CD14-positive monocyte (primary cell): ENCODE results near the gene HOXB13. TPM values are rescaled to one million over a fixed set of nuclear protein-coding genes. Genes with fewer than 3 reads are reported as not detected.

Experiments
- DNase-seq, 3 donors: peaks; one replicate each; pipeline ENCODE4 v3.0.0-alpha.2; 2011 to 2022
- H2AFZ ChIP-seq: 2 replicates; pipeline ENCODE4 v1.6.0; 2012; ENCODE audit warnings: mild to moderate bottlenecking, low read depth, low read length, inconsistent platforms; ENCODE audit not compliant: insufficient read depth, poor library complexity, severe bottlenecking
- H3K27ac ChIP-seq, 2 donors: 1 replicate in 1 of 2; 2 replicates in 1 of 2; pipeline ENCODE4 v1.5.1; 2012 to 2013; ENCODE audit warnings: low read length in 2 of 2, control low read depth in 1 of 2, inconsistent platforms in 1 of 2, low read depth in 1 of 2, mild to moderate bottlenecking in 1 of 2
- H3K27me3 ChIP-seq, 2 donors: one replicate each; pipeline versions ENCODE4 v1.6.0 to v1.6.1; 2011 to 2013; ENCODE audit warnings: low read length in 2 of 2; ENCODE audit not compliant: control insufficient read depth in 2 of 2, insufficient read depth in 2 of 2
- H3K36me3 ChIP-seq, 2 donors: replicated peaks in 1 of 2; 1 replicate in 1 of 2; 2 replicates in 1 of 2; pipeline versions ENCODE4 v1.5.1 to v1.6.1; 2012 to 2013; ENCODE audit warnings: low read length in 2 of 2, control low read depth in 1 of 2, inconsistent platforms in 1 of 2, mild to moderate bottlenecking in 1 of 2; ENCODE audit not compliant: insufficient read depth in 2 of 2, control insufficient read depth in 1 of 2
- H3K4me1 ChIP-seq, 2 donors: 1 replicate in 1 of 2; 2 replicates in 1 of 2; pipeline versions ENCODE4 v1.5.1 to v1.6.1; 2012 to 2013; ENCODE audit warnings: low read length in 2 of 2, control low read depth in 1 of 2, inconsistent platforms in 1 of 2, mild to moderate bottlenecking in 1 of 2, moderate library complexity in 1 of 2; ENCODE audit not compliant: insufficient read depth in 2 of 2, control insufficient read depth in 1 of 2
- H3K4me2 ChIP-seq: replicated peaks from 2 replicates; pipeline ENCODE3; 2012; ENCODE audit warnings: low read length, moderate library complexity, mild to moderate bottlenecking; ENCODE audit not compliant: poor library complexity, severe bottlenecking; ENCODE audit errors: extremely low read depth
- H3K4me3 ChIP-seq, 3 experiments: fragments of 200-600 bp in 1 of 3; sonication (generic) in 1 of 3; replicated peaks in 1 of 3; 1 replicate in 2 of 3; 2 replicates in 1 of 3; pipeline ENCODE4 v1.5.1; 2011 to 2013; ENCODE audit warnings: low read length in 3 of 3, mild to moderate bottlenecking in 3 of 3, control low read depth in 2 of 3, low read depth in 2 of 3, inconsistent platforms in 1 of 3, moderate library complexity in 1 of 3
- H3K79me2 ChIP-seq: 2 replicates; pipeline ENCODE4 v1.6.0; 2012; ENCODE audit warnings: mild to moderate bottlenecking, control low read depth, inconsistent platforms, low read length, moderate library complexity; ENCODE audit not compliant: insufficient read depth
- H3K9ac ChIP-seq: 2 replicates; pipeline ENCODE4 v1.6.0; 2017; ENCODE audit warnings: low read length, mild to moderate bottlenecking; ENCODE audit not compliant: insufficient read depth, poor library complexity, severe bottlenecking
- H3K9me3 ChIP-seq, 2 donors: replicated peaks in 1 of 2; 1 replicate in 1 of 2; 2 replicates in 1 of 2; pipeline versions ENCODE4 v1.5.1 to v1.6.1; 2012 to 2013; ENCODE audit warnings: low read length in 2 of 2, control low read depth in 1 of 2; ENCODE audit not compliant: control insufficient read depth in 1 of 2, insufficient read depth in 1 of 2
- H4K20me1 ChIP-seq: 2 replicates; pipeline ENCODE4 v1.6.0; 2012; ENCODE audit warnings: mild to moderate bottlenecking, low read length, control low read depth, moderate library complexity; ENCODE audit not compliant: insufficient read depth
- H3K27ac Mint-ChIP-seq, 7 donors: one replicate each; pipeline ENCODE4 v1.8.0; 2020; ENCODE audit warnings: mild to moderate bottlenecking in 7 of 7, mixed read lengths in 7 of 7, moderate library complexity in 6 of 7, inconsistent platforms in 2 of 7
- H3K27me3 Mint-ChIP-seq, 3 donors: one replicate each; pipeline ENCODE4 v1.8.0; 2021 to 2022; ENCODE audit warnings: low read depth in 3 of 3, mild to moderate bottlenecking in 3 of 3, mixed read lengths in 3 of 3, moderate library complexity in 3 of 3, inconsistent platforms in 1 of 3
- H3K36me3 Mint-ChIP-seq, 2 donors: one replicate each; pipeline ENCODE4 v1.8.0; 2020; ENCODE audit warnings: mixed read lengths in 2 of 2, inconsistent platforms in 1 of 2, mild to moderate bottlenecking in 1 of 2
- H3K4me1 Mint-ChIP-seq: one replicate; pipeline ENCODE4 v1.8.0; 2020; ENCODE audit warnings: mild to moderate bottlenecking, mixed read lengths
- H3K4me3 Mint-ChIP-seq, 2 donors: one replicate each; pipeline ENCODE4 v1.8.0; 2020; ENCODE audit warnings: mild to moderate bottlenecking in 2 of 2, mixed read lengths in 2 of 2, moderate library complexity in 1 of 2
- H3K9me3 Mint-ChIP-seq, 7 donors: one replicate each; pipeline ENCODE4 v1.8.0; 2020 to 2022; ENCODE audit warnings: mixed read lengths in 7 of 7, mild to moderate bottlenecking in 6 of 7, moderate library complexity in 6 of 7, inconsistent platforms in 2 of 7
- WGBS: methylation state at CpG from one replicate; pipeline ENCODE4 v1.1.5; 2013; ENCODE audit warnings: missing lambda C conversion rate; ENCODE audit not compliant: insufficient coverage; 5-methylcytosine and 5-hydroxymethylcytosine counted together
- intact Hi-C, 2 donors: fragments of 100-400 bp; cut with micrococcal nuclease; formaldehyde crosslinking; loops; one replicate each; pipeline versions ENCODE4 v1.15.0 to v1.15.1; 2023
- polyA minus RNA-seq: library from RNA; depleted of rRNA, polyadenylated mRNA; stranded (reverse); fragments of >200 nt; gene quantifications from 2 replicates; pipeline ENCODE4 v1.2.3, GENCODE V29; 2012
- polyA plus RNA-seq, 3 donors: library from polyadenylated mRNA; depleted of rRNA in 1 of 3; unstranded in 2 of 3; stranded (reverse) in 1 of 3; fragments of 300-500 nt in 2 of 3; fragments of >200 nt in 1 of 3; fragmentation: Illumina TruSeq in 2 of 3; gene quantifications; 1 replicate in 2 of 3; 2 replicates in 1 of 3; pipeline ENCODE4 v1.2.3, GENCODE V29; 2012 to 2021
- total RNA-seq, 12 experiments: library from RNA in 1 of 12; stranded (reverse) in 1 of 12; fragments of 120-200 nt in 1 of 12; gene quantifications; one replicate each; pipeline ENCODE4 v1.2.4 and lab custom pipeline; 2013 to 2026; ENCODE audit warnings: mixed read lengths in 6 of 12, inconsistent platforms in 1 of 12
- TF ChIP-seq, protein P1 (sequence below): fragments of 200-600 bp; IDR thresholded peaks from one replicate; pipeline ENCODE4 v1.8.0; 2022; ENCODE audit warnings: antibody characterized with exemption, mild to moderate bottlenecking

HOXB13 gene
- total RNA-seq (2013), result not detected
- not detected for polyA plus RNA-seq
- polyA minus RNA-seq, result not detected in 2 replicates
- total RNA-seq (lab: John Stamatoyannopoulos, UW), result 0 to 0.46 (median 0) reads per million in 11 experiments

DNA sequence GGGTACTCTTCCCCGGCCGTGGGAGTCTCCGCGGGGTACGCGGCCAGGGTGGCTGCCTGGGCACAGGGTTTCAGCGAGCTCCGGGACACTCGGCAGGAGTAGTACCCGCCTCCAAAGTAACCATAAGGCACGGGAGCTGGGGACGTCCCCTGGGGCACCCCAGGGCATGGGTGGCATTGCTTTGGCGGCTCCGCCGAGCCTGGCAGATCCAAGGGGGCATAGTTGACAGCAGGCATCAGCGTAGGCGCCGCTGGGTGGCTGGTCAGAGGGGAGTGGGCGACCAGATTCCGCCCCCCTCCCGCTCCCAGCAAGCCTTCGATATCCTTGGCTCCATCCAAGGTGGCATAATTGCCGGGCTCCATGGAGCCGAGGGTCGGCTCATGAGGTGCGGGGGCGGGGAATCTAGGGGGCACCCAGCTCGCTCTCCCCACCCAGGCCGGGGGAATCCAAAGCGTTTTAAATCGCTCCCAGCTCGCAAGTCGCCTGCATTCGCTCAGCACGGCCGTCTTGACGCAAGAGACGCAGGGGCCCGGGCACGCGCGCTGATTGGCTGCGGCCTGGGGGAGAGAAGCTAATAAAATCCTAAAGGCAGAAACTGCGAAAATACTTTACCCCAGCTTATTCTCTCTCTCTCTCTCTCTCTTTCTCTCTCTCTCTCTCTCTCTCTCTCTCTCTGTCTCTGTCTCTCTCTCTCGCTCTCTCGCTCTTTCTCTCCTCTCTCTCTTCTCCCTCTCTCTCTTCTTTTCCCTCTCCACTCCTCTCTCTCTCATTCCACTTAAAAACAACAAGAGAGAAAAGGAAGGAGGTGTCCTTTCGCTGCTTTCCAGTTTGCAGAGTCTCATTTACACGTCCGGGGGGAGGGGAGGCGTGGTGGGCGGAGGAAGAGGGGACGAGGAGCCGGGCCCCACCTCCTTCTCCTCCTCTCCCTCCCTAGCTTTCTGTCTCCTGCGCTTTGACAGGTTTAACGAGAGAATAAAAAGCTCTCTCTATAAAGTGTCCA is at the start of gene HOXB13:
Gene HOXB13, minus strand, starts transcription at position 519 of the 1,000 bp plus-strand sequence. Its CDS starts 157 bp downstream, at position 362.
- H3K36me3 ChIP-seq, result no peaks in the 10 kb centered on the region
- H3K27ac Mint-ChIP-seq, result no peak within 1 kb of the TSS
- TF ChIP-seq, protein P1, sequence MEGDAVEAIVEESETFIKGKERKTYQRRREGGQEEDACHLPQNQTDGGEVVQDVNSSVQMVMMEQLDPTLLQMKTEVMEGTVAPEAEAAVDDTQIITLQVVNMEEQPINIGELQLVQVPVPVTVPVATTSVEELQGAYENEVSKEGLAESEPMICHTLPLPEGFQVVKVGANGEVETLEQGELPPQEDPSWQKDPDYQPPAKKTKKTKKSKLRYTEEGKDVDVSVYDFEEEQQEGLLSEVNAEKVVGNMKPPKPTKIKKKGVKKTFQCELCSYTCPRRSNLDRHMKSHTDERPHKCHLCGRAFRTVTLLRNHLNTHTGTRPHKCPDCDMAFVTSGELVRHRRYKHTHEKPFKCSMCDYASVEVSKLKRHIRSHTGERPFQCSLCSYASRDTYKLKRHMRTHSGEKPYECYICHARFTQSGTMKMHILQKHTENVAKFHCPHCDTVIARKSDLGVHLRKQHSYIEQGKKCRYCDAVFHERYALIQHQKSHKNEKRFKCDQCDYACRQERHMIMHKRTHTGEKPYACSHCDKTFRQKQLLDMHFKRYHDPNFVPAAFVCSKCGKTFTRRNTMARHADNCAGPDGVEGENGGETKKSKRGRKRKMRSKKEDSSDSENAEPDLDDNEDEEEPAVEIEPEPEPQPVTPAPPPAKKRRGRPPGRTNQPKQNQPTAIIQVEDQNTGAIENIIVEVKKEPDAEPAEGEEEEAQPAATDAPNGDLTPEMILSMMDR, result no peak
- DNase-seq, result no peak
- intact Hi-C loops, result no loop called here
- 6% methylated on average over 34 of the region's 55 CpGs for WGBS
- peak within 1 kb of the TSS; percentile 15 for H3K4me2 ChIP-seq
- H3K27me3 ChIP-seq, result peaks cover 93 to 99% of the 10 kb centered on the region in 2 donors
- H3K79me2 ChIP-seq, result no peaks in the 10 kb centered on the region
- H4K20me1 ChIP-seq, result no peaks in the 10 kb centered on the region
- H3K4me1 Mint-ChIP-seq, result peaks cover 24% of the 10 kb centered on the region
- peak within 1 kb of the TSS in 1 of 2 donors; percentile 88 for H3K4me3 Mint-ChIP-seq
- H3K9ac ChIP-seq, result no peak within 1 kb of the TSS
- H3K4me3 ChIP-seq, result peak within 1 kb of the TSS in 1 of 3 experiments; percentile 25
- H3K9me3 ChIP-seq, result peaks cover 9 to 51% of the 10 kb centered on the region in 2 donors
- peaks cover 0 to 36% (median 10%) of the 10 kb centered on the region in 7 donors for H3K9me3 Mint-ChIP-seq
- no peak within 1 kb of the TSS for H3K27ac ChIP-seq
- peaks cover 98 to 99% (median 98%) of the 10 kb centered on the region in 3 donors for H3K27me3 Mint-ChIP-seq
- peaks cover 0 to 10% of the 10 kb centered on the region in 2 donors for H3K36me3 Mint-ChIP-seq
- H2AFZ ChIP-seq, result peak within 1 kb of the TSS; percentile 41
- peaks cover 10% of the 10 kb centered on the region in 2 donors for H3K4me1 ChIP-seq

DNA sequence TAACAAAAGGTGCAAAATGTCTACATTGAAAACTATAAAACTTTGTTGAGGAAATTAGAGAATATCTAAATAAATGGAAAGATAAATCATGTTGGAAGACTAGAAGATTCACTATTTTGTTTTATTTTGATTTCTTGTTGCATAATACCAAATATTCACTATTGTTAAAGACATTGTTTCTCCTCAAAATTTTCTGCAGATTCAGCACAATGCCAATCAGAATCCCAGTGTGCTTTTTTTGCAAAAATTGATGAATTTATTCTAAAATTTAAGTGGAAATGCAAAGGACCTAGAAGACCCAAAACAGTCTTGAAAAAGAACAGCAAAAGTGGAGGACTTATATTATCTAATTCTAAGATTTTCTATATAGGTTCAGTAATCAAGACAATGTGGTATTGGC is 48.1 kb upstream of the HOXB13 start:
- Histone ChIP-seq H3K9ac (no peak overlapping the region), H3K4me2 (no peak overlapping the region), H4K20me1 (no peaks in the 10 kb centered on the region), H2AFZ (no peak overlapping the region), H3K9me3 (no peaks in the 10 kb centered on the region), H3K36me3 (no peaks in the 10 kb centered on the region), H3K27ac (no peak overlapping the region), H3K4me3 (no peak overlapping the region), H3K27me3 (peaks cover 4 to 17% of the 10 kb centered on the region in 2 donors), H3K79me2 (no peaks in the 10 kb centered on the region), H3K4me1 (no peaks in the 10 kb centered on the region)
- no peak overlapping the region for H3K4me3 Mint-ChIP-seq
- intact Hi-C loops, result no loop called here
- H3K27me3 Mint-ChIP-seq, result peaks cover 22 to 34% (median 22%) of the 10 kb centered on the region in 3 donors
- TF ChIP-seq, protein P1, result no peak
- H3K4me1 Mint-ChIP-seq, result no peaks in the 10 kb centered on the region
- H3K27ac Mint-ChIP-seq, result no peak overlapping the region
- H3K9me3 Mint-ChIP-seq, result peaks cover 0 to 12% (median 7%) of the 10 kb centered on the region in 7 donors
- no peaks in the 10 kb centered on the region for H3K36me3 Mint-ChIP-seq
- DNase-seq, result no peak
